Subcutaneous adipose tissue (tissue), 4 donors: ENCODE results near the gene SLC26A11. TPM values are rescaled to one million over a fixed set of nuclear protein-coding genes. Genes with fewer than 3 reads are reported as not detected.

Source experiments
- CTCF ChIP-seq: fragments of 450-650 bp; IDR thresholded peaks from one replicate; pipeline ENCODE4 v1.5.1; 2016; ENCODE audit warnings: low read depth, mild to moderate bottlenecking, control low read depth, antibody characterized with exemption, moderate library complexity
- total RNA-seq, 4 donors: library from RNA; depleted of rRNA; stranded (reverse); fragments of >200 nt; gene quantifications; one replicate each; pipeline ENCODE4 v1.1.0, GENCODE V29; 2016

Gene SLC26A11
- total RNA-seq, 4 donors from 2014 or later, result 4.7 to 31.4 (median 13.0) TPM

GRCh38 chr17:80254396-80255251, 34.4 kb downstream of the SLC26A11 start:
- no peak for TF ChIP-seq CTCF

- TF ChIP-seq CTCF, result no peak
These were observed 35.8 kb downstream of the SLC26A11 start for GRCh38 chr17:80256034-80256350.

- TF ChIP-seq CTCF, result no peak
These were observed 37.5 kb downstream of the SLC26A11 start for GRCh38 chr17:80257716-80258213.

GRCh38 chr17:80259457-80260068, 39.3 kb downstream of the SLC26A11 start:
- TF ChIP-seq CTCF, result no peak

- TF ChIP-seq CTCF, result no peak
These were observed 39.9 kb downstream of the SLC26A11 start for GRCh38 chr17:80260069-80260535.

- TF ChIP-seq CTCF, result no peak
These were observed 40.5 kb downstream of the SLC26A11 start, which contains the start of gene RNF213 for GRCh38 chr17:80260791-80261158. TSS of gene RNF213 (plus strand) at chr17:80260852. CDS start at chr17:80263682, 2,830 bp downstream.

GRCh38 chr17:80261159-80261894, 41.1 kb downstream of the SLC26A11 start:
- TF ChIP-seq CTCF, result no peak
